GM18907 (cell line): ENCODE results near the gene GTPBP8.

ENCODE experiments used
- ATAC-seq: cut with Tn5 transposase; IDR thresholded peaks from one replicate; pipeline ENCODE4 v1.9.1; 2021; ENCODE audit warnings: mild to moderate bottlenecking, moderate library complexity; ENCODE audit not compliant: unreplicated experiment

Gene GTPBP8

GRCh38 chr3:112990672-112991602 lies at the start of gene GTPBP8:
GTPBP8 (plus strand) TSS chr3:112990984; CDS start chr3:112991000, 16 bp downstream.
- ATAC-seq: peak; percentile 96

DNA sequence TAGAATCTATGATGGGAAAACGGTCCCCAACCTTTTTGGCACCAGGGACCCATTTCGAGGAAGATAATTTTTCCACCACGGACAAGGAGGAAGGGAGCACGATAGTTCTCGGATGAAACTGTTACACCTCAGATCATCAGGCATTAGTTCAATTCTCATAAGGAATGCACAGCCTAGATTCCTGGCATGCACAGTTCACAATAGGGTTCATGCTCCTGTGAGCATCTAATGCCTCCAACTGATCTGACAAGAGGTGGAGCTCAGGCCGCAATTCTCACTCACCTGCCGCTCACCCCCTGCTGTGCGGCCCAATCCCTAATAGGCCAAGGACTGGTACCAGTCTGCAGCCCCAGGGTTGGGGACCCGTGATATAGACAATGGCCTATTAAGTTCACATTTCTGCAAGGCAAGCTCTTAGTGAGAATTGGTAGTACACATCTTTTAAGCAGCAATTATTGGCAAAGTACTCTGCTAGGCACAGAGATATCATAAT lies 42.4 kb upstream of the GTPBP8 start:
- ATAC-seq: no peak

GRCh38 chr3:112956351-112956750 lies 34.4 kb upstream of the GTPBP8 start:
- no peak for ATAC-seq

- ATAC-seq: no peak
These were observed 31.8 kb upstream of the GTPBP8 start for GRCh38 chr3:112958811-112959560.

GRCh38 chr3:112963683-112964082 lies 27.1 kb upstream of the GTPBP8 start:
- ATAC-seq: no peak

DNA sequence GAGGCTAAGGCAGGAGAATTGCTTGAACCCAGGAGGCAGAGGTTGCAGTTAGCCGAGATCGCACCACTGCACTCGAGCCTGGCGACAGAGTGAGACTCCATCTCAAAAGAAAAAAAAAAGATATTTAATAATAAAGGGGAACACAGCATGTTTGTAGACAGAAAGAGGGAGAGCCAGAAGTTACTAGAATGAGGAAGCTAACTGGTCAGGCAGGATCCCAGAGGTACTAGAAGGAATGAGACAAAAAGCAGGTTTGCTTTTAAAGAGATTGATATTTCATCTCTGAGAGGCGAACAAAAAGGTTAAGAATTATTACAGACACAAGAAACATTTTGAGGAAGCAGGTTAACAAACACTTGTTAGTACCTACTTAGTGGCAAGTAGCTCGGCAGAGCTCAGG lies 25.1 kb upstream of the GTPBP8 start:
- no peak for ATAC-seq

DNA sequence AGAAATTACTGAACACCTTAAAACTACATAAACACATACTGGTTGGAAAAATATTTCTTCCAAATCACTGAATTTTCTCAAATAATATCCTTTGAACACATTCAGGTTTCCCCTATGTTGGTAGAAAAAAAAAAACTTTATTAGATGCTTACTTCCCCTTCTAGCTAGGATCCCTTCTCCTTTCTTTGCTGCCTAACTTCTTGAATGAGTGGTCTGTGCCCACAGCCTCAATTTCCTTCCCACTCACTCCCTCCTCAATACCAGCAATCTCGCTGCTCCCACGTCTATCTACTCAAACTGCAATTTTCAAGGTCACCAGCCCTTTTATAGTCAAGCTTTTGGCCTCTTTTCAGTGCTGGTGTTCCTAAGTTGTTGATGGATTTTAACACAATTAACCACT lies 24.2 kb upstream of the GTPBP8 start:
- no peak for ATAC-seq

- no peak for ATAC-seq
These were observed 23.4 kb upstream of the GTPBP8 start for GRCh38 chr3:112967425-112967824.

- ATAC-seq: no peak
These were observed 23.0 kb upstream of the GTPBP8 start for GRCh38 chr3:112967828-112968227.

GRCh38 chr3:112972158-112972557 lies 18.6 kb upstream of the GTPBP8 start:
- no peak for ATAC-seq

DNA sequence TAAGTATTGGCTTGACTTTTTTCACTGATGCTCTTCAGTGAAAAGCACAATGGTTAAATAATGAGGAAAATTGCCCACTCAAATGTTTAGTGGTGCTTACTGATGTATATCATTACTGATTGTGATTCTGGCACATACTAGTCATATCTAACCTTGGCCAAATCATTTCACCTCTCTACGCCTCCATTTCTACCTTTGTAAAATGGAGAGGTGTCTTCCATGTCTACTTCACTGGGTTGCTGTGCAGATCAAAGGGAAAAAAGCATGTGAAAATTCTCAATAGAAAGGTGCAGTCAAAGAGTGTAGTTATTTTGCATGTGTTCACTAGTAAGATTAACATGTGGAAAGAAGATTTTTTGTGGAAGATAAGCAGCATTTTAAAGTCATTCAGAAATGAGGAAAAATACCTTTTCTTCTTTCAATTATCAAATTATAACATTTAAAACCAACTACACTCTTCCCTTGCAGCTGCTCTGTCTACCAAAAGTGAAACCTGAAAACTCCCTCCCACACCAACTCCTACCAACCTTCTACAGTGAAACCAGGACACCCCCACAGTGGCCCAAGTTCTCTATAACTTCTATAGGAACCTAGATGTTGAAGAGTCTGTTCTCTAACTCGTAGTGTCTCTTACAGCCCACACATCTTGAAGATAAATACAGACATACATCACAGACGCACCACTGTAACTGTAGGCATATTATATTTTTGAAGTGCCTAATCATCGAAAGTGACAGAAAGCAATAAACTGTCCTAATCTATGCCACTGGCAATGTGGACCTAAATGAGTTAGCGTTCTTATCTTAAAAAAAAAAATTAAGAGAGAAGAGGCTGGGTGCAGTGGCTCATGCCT lies 17.2 kb upstream of the GTPBP8 start:
- ATAC-seq: peak; percentile 89

DNA sequence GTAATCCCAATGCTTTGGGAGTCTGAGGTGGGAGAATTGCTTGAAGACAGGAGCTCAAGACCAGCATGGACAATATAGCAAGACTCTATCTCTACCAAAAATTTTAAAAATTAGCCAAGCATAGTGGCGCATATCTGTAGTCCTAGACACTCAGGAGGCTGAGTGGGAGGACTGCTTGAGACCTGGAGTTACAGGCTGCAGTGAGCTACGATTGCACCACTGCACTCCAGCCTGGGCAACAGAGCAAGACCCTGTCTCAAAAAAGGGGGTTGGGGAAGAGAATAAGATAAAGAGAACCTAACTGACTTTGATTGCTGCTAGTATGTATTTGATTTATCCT lies 16.6 kb upstream of the GTPBP8 start:
- no peak for ATAC-seq

DNA sequence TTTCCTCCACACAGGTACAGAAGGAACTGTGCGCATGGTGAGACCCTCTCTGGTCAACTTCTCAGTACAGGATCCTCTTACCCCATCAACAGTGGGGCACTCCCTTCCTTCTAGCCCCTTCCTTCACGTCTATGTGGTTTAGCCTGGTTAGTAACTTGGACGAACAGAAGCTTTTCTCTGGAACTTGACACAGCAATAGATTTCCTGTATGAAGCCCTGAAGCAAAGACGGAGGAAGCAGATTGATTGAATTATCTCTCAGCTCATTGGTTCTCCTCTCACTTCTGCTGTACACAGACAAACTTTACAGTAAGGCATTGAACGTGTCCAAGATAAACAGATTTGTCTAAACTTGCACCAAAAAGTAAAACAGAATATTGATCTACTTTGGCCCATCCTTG lies 15.9 kb upstream of the GTPBP8 start, which contains the start of gene CD200R1:
TSS of gene CD200R1 (minus strand) at position 210 of the 400 bp plus-strand sequence. CDS start 246 bp downstream, outside the sequence.
- no peak for ATAC-seq

GRCh38 chr3:112976001-112976400 lies 14.8 kb upstream of the GTPBP8 start:
- ATAC-seq: no peak

DNA sequence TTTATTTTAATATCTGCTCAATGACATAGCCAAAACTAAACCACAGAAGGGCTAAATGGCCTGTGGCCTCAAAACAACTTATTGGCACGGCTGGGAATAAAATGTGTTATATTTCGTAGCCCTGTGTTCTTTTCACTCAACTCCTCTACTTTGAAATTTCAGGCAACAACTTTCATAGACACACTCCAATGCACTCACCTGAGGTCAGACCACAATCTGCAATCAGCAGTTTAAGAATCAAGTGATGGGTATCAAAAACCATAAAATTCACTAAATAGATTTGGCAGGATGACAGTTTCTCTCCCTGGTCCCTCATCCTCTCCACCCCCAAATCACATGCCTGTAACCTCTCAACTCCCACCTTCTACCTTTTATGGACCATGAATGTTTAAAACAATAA lies 13.8 kb upstream of the GTPBP8 start:
- ATAC-seq: no peak

GRCh38 chr3:112979244-112979832 lies 11.4 kb upstream of the GTPBP8 start:
- ATAC-seq: no peak

GRCh38 chr3:112980080-112980479 lies 10.7 kb upstream of the GTPBP8 start:
- no peak for ATAC-seq

GRCh38 chr3:112982710-112983109 lies 8.1 kb upstream of the GTPBP8 start:
- no peak for ATAC-seq

DNA sequence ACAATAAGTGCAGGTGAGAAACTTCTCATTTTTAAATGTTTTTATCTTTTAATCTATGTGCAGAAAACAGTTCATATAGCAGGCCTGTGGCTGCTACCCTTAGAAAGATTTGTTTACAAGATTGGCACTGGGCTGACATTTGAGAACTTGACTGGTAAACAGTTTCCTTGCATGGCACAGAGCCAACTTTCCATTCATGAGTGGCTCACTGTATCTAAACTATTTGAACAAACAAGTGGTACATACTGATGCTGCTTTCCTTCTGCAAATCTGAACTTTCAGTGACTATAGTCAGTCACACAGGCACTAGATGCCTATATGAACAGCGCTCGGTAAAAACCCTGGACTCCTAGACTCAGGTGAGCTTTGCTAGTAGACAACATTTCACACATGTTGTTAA lies 6.3 kb upstream of the GTPBP8 start:
- ATAC-seq: no peak

GRCh38 chr3:112987710-112988334 lies 3.0 kb upstream of the GTPBP8 start:
- ATAC-seq: no peak
